ENCODE measurements around the gene IPCEF1. TPM values are rescaled to one million over a fixed set of nuclear protein-coding genes. Genes with fewer than 3 reads are reported as not detected.

Gene IPCEF1
- total RNA-seq, 1 donor from 2014 or later: not detected

DNA sequence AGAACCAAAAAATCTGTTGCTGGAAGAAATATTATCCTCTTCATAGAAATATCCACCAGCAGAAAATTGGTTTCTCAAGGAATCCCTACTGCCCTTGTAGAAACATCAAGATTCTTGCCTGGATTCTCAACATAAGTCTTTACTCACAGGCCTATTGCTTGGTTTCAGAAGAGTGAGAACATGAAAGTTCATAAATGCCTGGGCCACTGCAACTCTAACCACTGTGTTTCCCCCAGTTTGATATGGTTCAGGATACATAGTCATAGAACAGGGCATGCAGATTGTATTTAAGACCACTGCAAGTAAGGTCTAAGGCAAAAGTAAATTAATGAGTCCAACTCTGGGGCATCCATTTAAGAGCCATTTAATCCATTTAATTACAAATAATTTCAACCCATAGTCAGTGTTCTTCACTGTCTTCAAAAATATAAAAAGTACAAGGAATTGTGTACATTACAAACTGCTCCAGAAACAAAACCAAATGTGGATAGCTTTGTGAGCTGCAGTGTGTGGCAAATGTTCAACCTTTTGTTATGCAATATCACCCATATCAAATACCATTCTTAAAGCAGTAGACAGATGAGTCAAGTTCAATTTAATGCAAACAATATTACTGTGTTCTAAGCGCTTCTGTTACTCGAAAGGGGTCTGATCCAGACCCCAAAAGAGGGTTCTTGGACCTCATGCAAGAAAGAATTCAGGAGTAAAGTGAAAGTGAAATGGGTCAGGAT is 234.2 kb downstream of the IPCEF1 start:
- no peaks in the 10 kb centered on the region for H3K4me1 ChIP-seq
- intact Hi-C loops (cut with DNase I): no loop called here
- TF ChIP-seq, protein P1, sequence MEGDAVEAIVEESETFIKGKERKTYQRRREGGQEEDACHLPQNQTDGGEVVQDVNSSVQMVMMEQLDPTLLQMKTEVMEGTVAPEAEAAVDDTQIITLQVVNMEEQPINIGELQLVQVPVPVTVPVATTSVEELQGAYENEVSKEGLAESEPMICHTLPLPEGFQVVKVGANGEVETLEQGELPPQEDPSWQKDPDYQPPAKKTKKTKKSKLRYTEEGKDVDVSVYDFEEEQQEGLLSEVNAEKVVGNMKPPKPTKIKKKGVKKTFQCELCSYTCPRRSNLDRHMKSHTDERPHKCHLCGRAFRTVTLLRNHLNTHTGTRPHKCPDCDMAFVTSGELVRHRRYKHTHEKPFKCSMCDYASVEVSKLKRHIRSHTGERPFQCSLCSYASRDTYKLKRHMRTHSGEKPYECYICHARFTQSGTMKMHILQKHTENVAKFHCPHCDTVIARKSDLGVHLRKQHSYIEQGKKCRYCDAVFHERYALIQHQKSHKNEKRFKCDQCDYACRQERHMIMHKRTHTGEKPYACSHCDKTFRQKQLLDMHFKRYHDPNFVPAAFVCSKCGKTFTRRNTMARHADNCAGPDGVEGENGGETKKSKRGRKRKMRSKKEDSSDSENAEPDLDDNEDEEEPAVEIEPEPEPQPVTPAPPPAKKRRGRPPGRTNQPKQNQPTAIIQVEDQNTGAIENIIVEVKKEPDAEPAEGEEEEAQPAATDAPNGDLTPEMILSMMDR (IDR thresholded peaks at IDR 0.05): no peak
- H3K4me3 ChIP-seq: no peak overlapping the region
- no peak for DNase-seq (ENCODE audit: low spot score in 2 of 2)
- H3K27me3 ChIP-seq: no peaks in the 10 kb centered on the region
- no peak overlapping the region for H3K27ac ChIP-seq
- no peaks in the 10 kb centered on the region for H3K9me3 ChIP-seq
- H3K36me3 ChIP-seq: no peaks in the 10 kb centered on the region

DNA sequence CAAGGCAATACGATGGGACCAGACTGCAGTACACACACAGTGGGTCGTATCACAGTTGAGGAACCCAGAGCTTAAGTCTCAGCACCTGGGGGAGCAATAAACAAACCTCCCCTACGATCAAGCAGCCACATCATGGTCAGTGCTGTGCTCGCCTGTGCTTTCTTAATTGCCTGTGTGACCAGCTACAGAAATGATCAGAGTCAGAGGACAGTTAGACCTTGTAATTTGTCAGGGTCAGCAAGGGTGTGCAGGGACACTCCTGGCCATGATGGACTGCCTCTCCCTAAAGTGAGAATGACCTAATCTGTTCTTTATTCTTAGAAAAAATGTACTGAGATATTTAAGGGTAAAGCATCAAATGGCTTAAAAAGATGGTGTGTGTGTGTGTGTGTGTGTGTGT is 239.1 kb downstream of the IPCEF1 start:
- Histone ChIP-seq H3K27ac (no peak overlapping the region), H3K4me1 (no peaks in the 10 kb centered on the region), H3K27me3 (no peaks in the 10 kb centered on the region), H3K4me3 (no peak overlapping the region), H3K36me3 (no peaks in the 10 kb centered on the region), H3K9me3 (no peaks in the 10 kb centered on the region)
- TF ChIP-seq, protein P1 (IDR thresholded peaks at IDR 0.05): no peak
- no peak for DNase-seq (ENCODE audit: low spot score in 2 of 2)
- intact Hi-C loops (cut with DNase I): no loop called here

DNA sequence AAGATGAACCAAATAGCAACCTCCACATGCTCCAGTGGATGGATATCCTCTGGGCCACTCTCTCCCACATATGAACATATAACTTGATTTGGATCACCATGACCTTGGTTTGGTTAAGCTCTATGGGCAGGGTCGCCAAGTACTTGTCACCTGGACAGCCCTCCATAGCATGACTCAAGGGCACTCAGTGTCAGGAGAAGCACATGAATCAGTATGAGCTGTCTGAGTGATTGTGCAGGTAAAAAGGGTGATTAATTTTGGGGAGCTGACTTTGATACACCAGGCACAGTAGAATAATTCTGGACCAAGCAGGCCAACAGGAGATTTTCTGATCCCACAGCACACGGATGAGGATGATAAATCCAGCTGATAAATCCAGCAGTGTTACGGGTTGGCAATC is 243.2 kb downstream of the IPCEF1 start:
- Histone ChIP-seq H3K36me3 (no peaks in the 10 kb centered on the region), H3K4me1 (no peaks in the 10 kb centered on the region), H3K27ac (no peak overlapping the region), H3K9me3 (no peaks in the 10 kb centered on the region), H3K4me3 (no peak overlapping the region), H3K27me3 (no peaks in the 10 kb centered on the region)
- intact Hi-C loops (cut with DNase I): no loop called here
- TF ChIP-seq, protein P1 (IDR thresholded peaks at IDR 0.05): no peak
- DNase-seq (ENCODE audit: low spot score in 2 of 2): no peak

DNA sequence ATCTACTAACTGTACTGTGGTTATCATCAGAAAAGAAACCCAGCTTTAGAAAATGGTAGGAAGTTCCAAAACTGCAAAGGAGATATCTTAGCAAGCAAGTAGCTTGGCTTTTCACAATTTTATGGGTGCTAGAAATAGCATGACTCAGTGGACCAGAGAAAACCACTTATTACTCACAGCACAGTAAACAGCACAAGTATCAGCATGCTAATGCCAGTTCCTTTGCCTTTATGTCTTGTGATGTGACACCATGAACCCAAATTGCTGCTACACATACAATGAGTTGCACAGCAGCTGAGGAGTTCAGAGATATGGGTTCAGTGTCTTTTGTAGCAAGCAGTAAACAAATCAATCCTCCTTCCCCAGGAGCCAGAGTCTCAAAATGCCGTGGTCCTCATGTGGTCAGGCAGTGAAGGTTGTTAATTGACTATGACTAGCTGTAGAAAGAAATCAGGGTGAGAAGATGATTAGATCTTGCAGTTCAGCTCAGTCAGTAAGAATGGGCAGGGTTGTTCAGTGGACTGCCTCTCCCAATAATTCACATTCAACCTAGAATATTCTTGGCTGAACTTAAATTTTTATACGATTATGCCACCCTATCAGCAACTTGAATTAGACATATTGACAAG is 244.3 kb downstream of the IPCEF1 start:
- Histone ChIP-seq H3K4me1 (no peaks in the 10 kb centered on the region), H3K27me3 (no peaks in the 10 kb centered on the region), H3K9me3 (no peaks in the 10 kb centered on the region), H3K4me3 (no peak overlapping the region), H3K27ac (no peak overlapping the region), H3K36me3 (no peaks in the 10 kb centered on the region)
- DNase-seq (ENCODE audit: low spot score in 2 of 2): no peak
- intact Hi-C loops (cut with DNase I): no loop called here
- TF ChIP-seq, protein P1 (IDR thresholded peaks at IDR 0.05): no peak

DNA sequence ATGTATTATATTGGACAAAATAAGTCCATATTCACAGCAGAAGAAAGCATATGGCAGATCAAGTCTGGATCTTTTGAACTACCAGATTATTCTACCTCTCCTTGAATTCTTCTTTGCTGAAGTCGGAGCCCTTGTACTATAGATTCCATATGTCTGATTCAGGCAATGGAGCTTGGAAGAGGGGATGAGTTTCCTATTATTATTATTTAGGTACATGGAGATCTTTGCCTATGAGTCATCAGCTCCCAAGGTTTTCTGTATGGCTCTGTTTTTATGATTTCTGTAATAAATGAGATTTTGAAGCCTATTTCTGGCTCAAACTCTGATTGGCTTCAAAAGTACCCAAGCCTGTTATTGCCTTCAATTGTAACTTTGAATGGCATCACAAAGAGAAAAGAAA is 245.6 kb downstream of the IPCEF1 start:
- TF ChIP-seq, protein P1 (IDR thresholded peaks at IDR 0.05): no peak
- no peak overlapping the region for H3K4me3 ChIP-seq
- H3K4me1 ChIP-seq: no peaks in the 10 kb centered on the region
- no peaks in the 10 kb centered on the region for H3K27me3 ChIP-seq
- no peak overlapping the region for H3K27ac ChIP-seq
- DNase-seq (ENCODE audit: low spot score in 2 of 2): no peak
- intact Hi-C loops (cut with DNase I): no loop called here
- H3K36me3 ChIP-seq: no peaks in the 10 kb centered on the region
- no peaks in the 10 kb centered on the region for H3K9me3 ChIP-seq

All from ascending aorta (tissue), 2 donors.